Gastrocnemius medialis (tissue), 4 donors: Measurements from ENCODE around the gene RAD23A.

Experiments used
- POLR2A ChIP-seq, 2 donors: fragments of 450-650 bp; IDR thresholded peaks; one replicate each; pipeline ENCODE4 v1.6.1; 2017; ENCODE audit warnings: antibody characterized with exemption in 2 of 2, mild to moderate bottlenecking in 2 of 2, moderate library complexity in 2 of 2
- TF ChIP-seq, protein P1 (sequence below), 5 experiments: fragments of 450-650 bp in 3 of 5; fragments of 200-600 bp in 2 of 5; sonication (generic) in 2 of 5; IDR thresholded peaks in 4 of 5; conservative IDR thresholded peaks in 1 of 5; 1 replicate in 4 of 5; 2 replicates in 1 of 5; pipeline ENCODE4 v1.5.1; 2016 to 2019; ENCODE audit warnings: antibody characterized with exemption in 5 of 5, mild to moderate bottlenecking in 3 of 5, moderate library complexity in 3 of 5

DNA sequence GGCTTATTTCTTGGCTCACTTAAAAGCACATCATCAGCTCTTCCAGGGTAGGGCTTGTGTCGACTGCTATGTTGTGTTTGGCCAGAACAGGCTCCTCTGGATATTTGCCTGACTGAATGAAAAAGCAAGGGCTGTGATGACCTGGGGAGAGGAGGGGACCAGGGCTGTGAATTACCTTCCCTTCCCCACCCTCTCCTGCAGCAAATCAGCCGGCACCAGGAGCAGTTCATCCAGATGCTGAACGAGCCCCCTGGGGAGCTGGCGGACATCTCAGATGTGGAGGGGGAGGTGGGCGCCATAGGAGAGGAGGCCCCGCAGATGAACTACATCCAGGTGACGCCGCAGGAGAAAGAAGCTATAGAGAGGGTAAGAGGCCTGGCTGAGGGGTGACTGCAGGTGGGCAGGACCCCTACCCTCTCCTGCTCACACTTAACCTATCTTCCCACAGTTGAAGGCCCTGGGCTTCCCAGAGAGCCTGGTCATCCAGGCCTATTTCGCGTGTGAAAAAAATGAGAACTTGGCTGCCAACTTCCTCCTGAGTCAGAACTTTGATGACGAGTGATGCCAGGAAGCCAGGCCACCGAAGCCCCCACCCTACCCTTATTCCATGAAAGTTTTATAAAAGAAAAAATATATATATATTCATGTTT, 7.0 kb downstream of the RAD23A start:
- TF ChIP-seq, protein P1, sequence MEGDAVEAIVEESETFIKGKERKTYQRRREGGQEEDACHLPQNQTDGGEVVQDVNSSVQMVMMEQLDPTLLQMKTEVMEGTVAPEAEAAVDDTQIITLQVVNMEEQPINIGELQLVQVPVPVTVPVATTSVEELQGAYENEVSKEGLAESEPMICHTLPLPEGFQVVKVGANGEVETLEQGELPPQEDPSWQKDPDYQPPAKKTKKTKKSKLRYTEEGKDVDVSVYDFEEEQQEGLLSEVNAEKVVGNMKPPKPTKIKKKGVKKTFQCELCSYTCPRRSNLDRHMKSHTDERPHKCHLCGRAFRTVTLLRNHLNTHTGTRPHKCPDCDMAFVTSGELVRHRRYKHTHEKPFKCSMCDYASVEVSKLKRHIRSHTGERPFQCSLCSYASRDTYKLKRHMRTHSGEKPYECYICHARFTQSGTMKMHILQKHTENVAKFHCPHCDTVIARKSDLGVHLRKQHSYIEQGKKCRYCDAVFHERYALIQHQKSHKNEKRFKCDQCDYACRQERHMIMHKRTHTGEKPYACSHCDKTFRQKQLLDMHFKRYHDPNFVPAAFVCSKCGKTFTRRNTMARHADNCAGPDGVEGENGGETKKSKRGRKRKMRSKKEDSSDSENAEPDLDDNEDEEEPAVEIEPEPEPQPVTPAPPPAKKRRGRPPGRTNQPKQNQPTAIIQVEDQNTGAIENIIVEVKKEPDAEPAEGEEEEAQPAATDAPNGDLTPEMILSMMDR (IDR thresholded peaks at IDR 0.05 in 4 of 5, conservative IDR thresholded peaks at IDR 0.05 in 1 of 5): no peak
- TF ChIP-seq POLR2A (IDR thresholded peaks at IDR 0.05): no peak
